ENCODE results near the gene TPO.

Gene TPO

DNA sequence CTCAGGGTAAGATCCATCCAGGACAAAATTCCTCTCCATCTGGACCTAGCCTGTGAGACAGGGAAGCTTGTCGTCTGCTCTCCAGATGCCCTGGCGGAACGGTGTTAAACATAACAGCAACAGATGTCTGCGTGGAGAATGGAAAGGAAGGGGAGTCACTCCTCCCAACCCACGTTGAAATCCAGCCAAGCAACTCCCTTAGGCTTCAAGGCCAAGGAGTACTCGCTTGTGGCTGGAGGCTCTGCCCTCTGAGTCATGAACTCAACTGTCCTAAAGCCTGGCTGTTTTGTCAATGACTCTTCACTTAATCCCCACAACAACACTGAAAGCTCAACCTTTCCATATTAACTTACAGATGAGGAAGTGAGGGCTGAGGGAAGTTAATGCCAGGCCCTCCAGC, 42.2 kb downstream of the TPO start:
- TF ChIP-seq, protein P1, sequence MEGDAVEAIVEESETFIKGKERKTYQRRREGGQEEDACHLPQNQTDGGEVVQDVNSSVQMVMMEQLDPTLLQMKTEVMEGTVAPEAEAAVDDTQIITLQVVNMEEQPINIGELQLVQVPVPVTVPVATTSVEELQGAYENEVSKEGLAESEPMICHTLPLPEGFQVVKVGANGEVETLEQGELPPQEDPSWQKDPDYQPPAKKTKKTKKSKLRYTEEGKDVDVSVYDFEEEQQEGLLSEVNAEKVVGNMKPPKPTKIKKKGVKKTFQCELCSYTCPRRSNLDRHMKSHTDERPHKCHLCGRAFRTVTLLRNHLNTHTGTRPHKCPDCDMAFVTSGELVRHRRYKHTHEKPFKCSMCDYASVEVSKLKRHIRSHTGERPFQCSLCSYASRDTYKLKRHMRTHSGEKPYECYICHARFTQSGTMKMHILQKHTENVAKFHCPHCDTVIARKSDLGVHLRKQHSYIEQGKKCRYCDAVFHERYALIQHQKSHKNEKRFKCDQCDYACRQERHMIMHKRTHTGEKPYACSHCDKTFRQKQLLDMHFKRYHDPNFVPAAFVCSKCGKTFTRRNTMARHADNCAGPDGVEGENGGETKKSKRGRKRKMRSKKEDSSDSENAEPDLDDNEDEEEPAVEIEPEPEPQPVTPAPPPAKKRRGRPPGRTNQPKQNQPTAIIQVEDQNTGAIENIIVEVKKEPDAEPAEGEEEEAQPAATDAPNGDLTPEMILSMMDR (IDR thresholded peaks at IDR 0.05; ENCODE audit: insufficient read depth, low read depth, low read length, missing control alignments), result no peak
- no peak for DNase-seq (ENCODE audit: low read depth)
- no peak overlapping the region for H3K4me3 ChIP-seq (ENCODE audit: low read depth, low read length)

DNA sequence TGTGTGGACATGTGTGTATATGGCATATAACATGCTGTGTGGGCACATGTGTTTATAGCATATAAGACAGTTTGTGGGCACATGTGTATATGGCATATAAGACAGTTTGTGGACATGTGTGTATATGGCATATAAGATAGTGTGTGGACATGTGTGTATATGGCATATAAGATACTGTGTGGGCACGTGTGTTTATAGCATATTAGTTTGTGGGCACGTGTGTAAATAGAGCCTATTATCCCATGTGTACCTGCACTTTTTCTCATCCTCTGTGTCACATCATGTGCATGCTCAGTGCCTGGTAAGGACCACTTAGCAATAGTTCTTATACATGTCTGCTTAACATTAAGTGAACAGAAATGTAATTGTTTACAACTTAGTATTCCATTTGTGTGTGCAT, 45.2 kb downstream of the TPO start:
- TF ChIP-seq, protein P1 (IDR thresholded peaks at IDR 0.05; ENCODE audit: insufficient read depth, low read depth, low read length, missing control alignments), result no peak
- no peak overlapping the region for H3K4me3 ChIP-seq (ENCODE audit: low read depth, low read length)
- no peak for DNase-seq (ENCODE audit: low read depth)

GRCh38 chr2:1459727-1460126, 46.5 kb downstream of the TPO start:
- DNase-seq (ENCODE audit: low read depth), result no peak
- TF ChIP-seq, protein P1 (IDR thresholded peaks at IDR 0.05; ENCODE audit: insufficient read depth, low read depth, low read length, missing control alignments), result no peak
- no peak overlapping the region for H3K4me3 ChIP-seq (ENCODE audit: low read depth, low read length)

DNA sequence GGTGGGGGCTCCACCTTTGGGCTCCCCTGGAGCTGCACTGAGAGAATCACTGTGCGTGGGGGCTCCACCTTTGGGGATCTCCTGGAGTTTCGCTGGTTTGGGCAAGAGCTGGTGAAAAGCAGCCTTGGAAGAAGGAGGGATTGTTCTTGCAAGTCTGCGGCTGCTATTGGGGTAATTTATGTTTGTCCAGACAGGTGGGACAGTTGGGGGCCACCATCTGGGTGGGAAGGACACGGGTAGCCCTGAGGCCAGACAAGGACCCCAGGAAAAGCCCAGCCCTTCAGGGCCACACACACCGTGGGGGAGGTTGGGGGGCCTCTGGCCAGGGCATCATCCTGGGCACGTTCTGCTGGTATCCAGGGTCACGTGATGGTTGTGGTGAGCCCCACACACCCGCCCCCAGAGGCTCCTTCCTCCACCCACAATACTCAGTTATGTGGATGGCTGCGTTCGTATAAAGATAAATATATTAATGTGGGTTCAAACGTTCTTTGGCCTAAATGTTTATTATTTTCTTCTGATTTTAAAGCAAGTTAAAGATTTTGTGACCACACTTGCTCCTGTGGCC, 47.7 kb downstream of the TPO start:
- DNase-seq (ENCODE audit: low read depth), result no peak
- H3K4me3 ChIP-seq (ENCODE audit: low read depth, low read length), result no peak overlapping the region
- TF ChIP-seq, protein P1 (IDR thresholded peaks at IDR 0.05; ENCODE audit: insufficient read depth, low read depth, low read length, missing control alignments), result no peak

GRCh38 chr2:1461507-1462390, 48.5 kb downstream of the TPO start:
- DNase-seq (ENCODE audit: low read depth), result no peak
- TF ChIP-seq, protein P1 (IDR thresholded peaks at IDR 0.05; ENCODE audit: insufficient read depth, low read depth, low read length, missing control alignments), result no peak
- no peak overlapping the region for H3K4me3 ChIP-seq (ENCODE audit: low read depth, low read length)

GRCh38 chr2:1462994-1463393, 49.7 kb downstream of the TPO start:
- TF ChIP-seq, protein P1 (IDR thresholded peaks at IDR 0.05; ENCODE audit: insufficient read depth, low read depth, low read length, missing control alignments), result no peak
- no peak for DNase-seq (ENCODE audit: low read depth)
- H3K4me3 ChIP-seq (ENCODE audit: low read depth, low read length), result no peak overlapping the region
